Liver (tissue), 9 donors: ENCODE data around the gene SPA17. TPM values are rescaled to one million over a fixed set of nuclear protein-coding genes. Genes with fewer than 3 reads are reported as not detected.

ENCODE experiments used
- DNase-seq: peaks from one replicate; pipeline ENCODE4 v3.0.0-alpha.2; 2017; ENCODE audit warnings: low spot score
- H3K27ac ChIP-seq, 2 donors: one replicate each; pipeline ENCODE4 v1.7.0; 2013; ENCODE audit warnings: inconsistent platforms in 2 of 2, low read length in 2 of 2, control low read depth in 1 of 2, low read depth in 1 of 2, mild to moderate bottlenecking in 1 of 2
- H3K27me3 ChIP-seq, 4 donors: one replicate each; pipeline versions ENCODE4 v1.6.1 to v1.7.0; 2013; ENCODE audit warnings: low read length in 3 of 4, inconsistent platforms in 1 of 4, mild to moderate bottlenecking in 1 of 4, moderate library complexity in 1 of 4; ENCODE audit not compliant: control insufficient read depth in 4 of 4, insufficient read depth in 4 of 4
- H3K36me3 ChIP-seq, 4 donors: one replicate each; pipeline versions ENCODE4 v1.6.1 to v1.7.0; 2013; ENCODE audit warnings: low read length in 3 of 4, mild to moderate bottlenecking in 3 of 4, low read depth in 1 of 4, moderate library complexity in 1 of 4; ENCODE audit not compliant: control insufficient read depth in 4 of 4, insufficient read depth in 3 of 4
- H3K4me1 ChIP-seq, 4 donors: one replicate each; pipeline versions ENCODE4 v1.6.1 to v1.7.0; 2013; ENCODE audit warnings: low read length in 3 of 4, mild to moderate bottlenecking in 3 of 4, moderate library complexity in 1 of 4; ENCODE audit not compliant: control insufficient read depth in 4 of 4, insufficient read depth in 4 of 4
- H3K4me3 ChIP-seq, 3 donors: one replicate each; pipeline versions ENCODE4 v1.6.1 to v1.7.0; 2013; ENCODE audit warnings: low read length in 3 of 3, control low read depth in 1 of 3, low read depth in 1 of 3, mild to moderate bottlenecking in 1 of 3
- H3K9ac ChIP-seq, 2 donors: one replicate each; pipeline ENCODE4 v1.7.0; 2013; ENCODE audit warnings: low read length in 2 of 2, mild to moderate bottlenecking in 2 of 2, moderate library complexity in 2 of 2, control low read depth in 1 of 2, low read depth in 1 of 2
- H3K9me3 ChIP-seq, 4 donors: one replicate each; pipeline versions ENCODE4 v1.6.1 to v1.7.0; 2013; ENCODE audit warnings: low read length in 3 of 4; ENCODE audit not compliant: control insufficient read depth in 4 of 4
- ATF3 ChIP-seq: IDR thresholded peaks from 2 replicates; pipeline ENCODE4 v1.6.1; 2016; ENCODE audit warnings: antibody characterized with exemption
- CTCF ChIP-seq: fragments of 150-350 bp; IDR thresholded peaks from 2 replicates; pipeline ENCODE4 v1.5.1; 2017; ENCODE audit warnings: improper control_type of control experiment, low read depth, low read length; ENCODE audit not compliant: missing input control
- FOXA1 ChIP-seq: IDR thresholded peaks from 2 replicates; pipeline ENCODE4 v1.6.1; 2016; ENCODE audit warnings: antibody characterized with exemption
- GABPA ChIP-seq, 2 donors: IDR thresholded peaks in 1 of 2; conservative IDR thresholded peaks in 1 of 2; 2 replicates each; pipeline ENCODE4 v1.6.1; 2016; ENCODE audit warnings: antibody characterized with exemption in 2 of 2, mild to moderate bottlenecking in 1 of 2, moderate library complexity in 1 of 2
- HNF4A ChIP-seq, 2 donors: conservative IDR thresholded peaks; 2 replicates each; pipeline ENCODE4 v1.6.1; 2016; ENCODE audit warnings: antibody characterized with exemption in 2 of 2, mild to moderate bottlenecking in 2 of 2
- HNF4G ChIP-seq: IDR thresholded peaks from 2 replicates; pipeline ENCODE4 v1.6.1; 2016; ENCODE audit warnings: antibody characterized with exemption
- RAD21 ChIP-seq, 2 donors: IDR thresholded peaks; 2 replicates each; pipeline ENCODE4 v1.6.1; 2016; ENCODE audit warnings: antibody characterized with exemption in 2 of 2, mild to moderate bottlenecking in 2 of 2
- RXRA ChIP-seq, 2 donors: IDR thresholded peaks; 2 replicates each; pipeline ENCODE4 v1.6.1; 2017 to 2018; ENCODE audit warnings: antibody characterized with exemption in 2 of 2, mild to moderate bottlenecking in 1 of 2
- SP1 ChIP-seq: IDR thresholded peaks from 2 replicates; pipeline ENCODE4 v1.6.1; 2018; ENCODE audit warnings: antibody characterized with exemption, mild to moderate bottlenecking
- YY1 ChIP-seq: IDR thresholded peaks from 2 replicates; pipeline ENCODE4 v1.6.1; 2016; ENCODE audit warnings: antibody characterized with exemption, mild to moderate bottlenecking
- ZBTB33 ChIP-seq: IDR thresholded peaks from 2 replicates; pipeline ENCODE4 v1.6.1; 2016; ENCODE audit warnings: antibody characterized with exemption
- WGBS: extraction: QIAGEN DNeasy Blood & Tissue Kit; methylation state at CpG from one replicate; pipeline ENCODE4 v1.1.7; 2013; 5-methylcytosine and 5-hydroxymethylcytosine counted together
- polyA plus RNA-seq, 2 donors: library from polyadenylated mRNA; stranded (reverse) in 1 of 2; unstranded in 1 of 2; fragments of 200-250 nt in 1 of 2; fragments of >200 nt in 1 of 2; fragmentation: Nextera tagmentation in 1 of 2; extraction: Ambion mirVana in 1 of 2; gene quantifications; one replicate each; pipeline versions ENCODE4 v1.2.1 to v1.2.3, GENCODE V29; 2013 to 2015
- total RNA-seq, 2 donors: library from RNA; depleted of rRNA; stranded (reverse); fragments of >200 nt; gene quantifications; one replicate each; pipeline ENCODE4 v1.2.3, GENCODE V29; 2014
- donor health status: healthy.
- donor health status: healthy.
- donor health status: healthy.
- donor health status: healthy.
- donor health status: healthy.

The SPA17 gene
- total and polyA plus RNA-seq, 4 donors: 0.47 to 3.2 (median 1.9) TPM

- H3K9me3 ChIP-seq: no peaks in the 10 kb centered on the region
- no peak overlapping the region for H3K9ac ChIP-seq
- no peak for TF ChIP-seq CTCF
- H3K4me3 ChIP-seq: no peak overlapping the region
- H3K27ac ChIP-seq: no peak overlapping the region
- H3K4me1 ChIP-seq: peaks cover 3 to 7% (median 5%) of the 10 kb centered on the region in 4 donors
- no peaks in the 10 kb centered on the region for H3K27me3 ChIP-seq
- WGBS: 44% methylated on average over 3 of the region's 3 CpGs
- DNase-seq: no peak
- peaks cover 0 to 6% (median 3%) of the 10 kb centered on the region in 4 donors for H3K36me3 ChIP-seq
These were observed 29.9 kb upstream of the SPA17 start for GRCh38 chr11:124643605-124644425.

GRCh38 chr11:124644426-124645280, 29.1 kb upstream of the SPA17 start:
- no peak overlapping the region for H3K9ac ChIP-seq
- peak; percentile 57 for DNase-seq
- H3K9me3 ChIP-seq: no peaks in the 10 kb centered on the region
- no peak overlapping the region for H3K27ac ChIP-seq
- WGBS: 24% methylated on average over 16 of the region's 16 CpGs
- peak overlapping the region in 1 of 3 donors; percentile 16 for H3K4me3 ChIP-seq
- TF ChIP-seq HNF4A (conservative IDR thresholded peaks at IDR 0.05) (peak in 1 of 2 donors; percentile 13), FOXA1 (no peak), RAD21 (IDR thresholded peaks at IDR 0.05) (peak; percentile 88), RXRA (IDR thresholded peaks at IDR 0.05) (peak in 1 of 2 donors; percentile 10), SP1 (no peak), HNF4G (no peak), CTCF (peak; percentile 83), GABPA (IDR thresholded peaks at IDR 0.05 in 1 of 2, conservative IDR thresholded peaks at IDR 0.05 in 1 of 2) (no peak), ZBTB33 (no peak), ATF3 (no peak), YY1 (peak; percentile 69)
- peaks cover 3 to 7% (median 5%) of the 10 kb centered on the region in 4 donors for H3K4me1 ChIP-seq
- H3K27me3 ChIP-seq: no peaks in the 10 kb centered on the region
- H3K36me3 ChIP-seq: peaks cover 0 to 3% (median 1%) of the 10 kb centered on the region in 4 donors
